HepG2 (cell line): ENCODE results near the gene IQCE. TPM values are rescaled to one million over a fixed set of nuclear protein-coding genes. Genes with fewer than 3 reads are reported as not detected.
A peak's percentile ranks its signal among the peaks of the same experiment; 100 is the strongest.

Experiments
- ATAC-seq: fragments of 200-7000 bp; cut with Tn5 transposase; 3 replicates; pipeline ENCODE4 v1.9.1; 2020; ENCODE audit warnings: mild to moderate bottlenecking, moderate library complexity
- BruUV-seq: library from RNA; stranded (reverse); fragments of 400-500 nt; replicated peaks from 2 replicates; lab custom pipeline; 2021; lab: Mats Ljungman, UMichigan
- CTCF ChIA-PET: fragments of 300-600 bp; formaldehyde crosslinking; extraction: SDS; loops from one replicate; lab custom pipeline; 2021; ENCODE audit warnings: low total read pairs, inconsistent platforms, low intra/inter-chr PET ratio; lab: Yijun Ruan, JAX
- POLR2A ChIA-PET: fragments of 350-600 bp; sonication (Branson Sonifier 250); formaldehyde crosslinking; loops from one replicate; lab custom pipeline; 2020; ENCODE audit warnings: antibody characterized with exemption, inconsistent platforms; lab: Yijun Ruan, JAX
- DNase-seq: peaks from one replicate; pipeline ENCODE4 v3.0.0-alpha.2; 2015; ENCODE audit warnings: low spot score
- FAIRE-seq: peaks from 3 replicates; lab custom pipeline; 2011; peaks lifted over from hg19 to GRCh38; lab: Jason Lieb, UNC
- H2AFZ ChIP-seq: one replicate; pipeline ENCODE4 v1.6.1; 2011; ENCODE audit warnings: low read length, inconsistent platforms
- H3K27ac ChIP-seq: fragments of 300-600 bp; 3 replicates; pipeline ENCODE4 v1.8.0; 2011; ENCODE audit warnings: mixed run types, mild to moderate bottlenecking, mixed read lengths, low read length, inconsistent platforms; ENCODE audit not compliant: insufficient read depth; ENCODE audit errors: extremely low read length
- H3K27me3 ChIP-seq, 2 experiments: fragments of 200-600 bp in 1 of 2; 2 replicates in 1 of 2; 3 replicates in 1 of 2; pipeline versions ENCODE4 v1.6.0 to v1.8.0; 2011; ENCODE audit warnings: low read length in 2 of 2, mild to moderate bottlenecking in 2 of 2, moderate library complexity in 2 of 2, inconsistent platforms in 1 of 2; ENCODE audit not compliant: insufficient read depth in 2 of 2, control insufficient read depth in 1 of 2
- H3K36me3 ChIP-seq, 2 experiments: fragments of 200-600 bp in 1 of 2; replicated peaks in 1 of 2; 2 replicates in 1 of 2; 3 replicates in 1 of 2; pipeline versions ENCODE4 v1.5.1 to v1.8.0; 2011; ENCODE audit warnings: low read length in 2 of 2, inconsistent platforms in 1 of 2; ENCODE audit not compliant: insufficient read depth in 2 of 2, control insufficient read depth in 1 of 2
- H3K4me1 ChIP-seq: 2 replicates; pipeline ENCODE4 v1.5.1; 2012; ENCODE audit warnings: low read length, inconsistent platforms; ENCODE audit not compliant: insufficient read depth
- H3K4me2 ChIP-seq: 2 replicates; pipeline ENCODE4 v1.6.0; 2011; ENCODE audit warnings: low read depth, low read length, inconsistent platforms
- H3K4me3 ChIP-seq, 3 experiments: fragments of 200-600 bp in 1 of 3; sonication (generic), shearing (Covaris generic) in 1 of 3; replicated peaks in 1 of 3; 2 replicates each; pipeline ENCODE4 v1.5.1; 2011 to 2016; ENCODE audit warnings: low read length in 3 of 3, inconsistent platforms in 2 of 3, low read depth in 2 of 3, mild to moderate bottlenecking in 2 of 3, control low read depth in 1 of 3, mixed read lengths in 1 of 3; ENCODE audit not compliant: insufficient read depth in 1 of 3
- H3K79me2 ChIP-seq: one replicate; pipeline ENCODE4 v1.6.1; 2011; ENCODE audit warnings: low read length, inconsistent platforms; ENCODE audit not compliant: insufficient read depth
- H3K9ac ChIP-seq: 2 replicates; pipeline ENCODE4 v1.6.0; 2011; ENCODE audit warnings: mild to moderate bottlenecking, low read depth, low read length, inconsistent platforms; ENCODE audit not compliant: insufficient read depth
- H3K9me3 ChIP-seq: 2 replicates; pipeline ENCODE4 v1.5.1; 2012; ENCODE audit warnings: mild to moderate bottlenecking, low read length
- H4K20me1 ChIP-seq: 2 replicates; pipeline ENCODE4 v1.6.0; 2011; ENCODE audit warnings: inconsistent platforms, mild to moderate bottlenecking, low read length, moderate library complexity; ENCODE audit not compliant: insufficient read depth
- MED1 ChIP-seq: sonication (generic); formaldehyde crosslinking; IDR thresholded peaks from 2 replicates; pipeline ENCODE4 v1.4.0; 2020; ENCODE audit warnings: missing genetic modification reagents
- MTA3 ChIP-seq: sonication (generic); formaldehyde crosslinking; IDR thresholded peaks from 2 replicates; pipeline ENCODE4 v1.4.0; 2020; ENCODE audit warnings: missing genetic modification reagents
- SRY ChIP-seq: sonication (generic); formaldehyde crosslinking; IDR thresholded peaks from 2 replicates; pipeline ENCODE4 v1.8.0; 2022; ENCODE audit warnings: mild to moderate bottlenecking, missing genetic modification reagents
- THYN1 ChIP-seq: sonication (generic); formaldehyde crosslinking; IDR thresholded peaks from 2 replicates; pipeline ENCODE4 v1.8.1; 2023; ENCODE audit warnings: low read depth, mild to moderate bottlenecking, moderate library complexity, missing genetic modification reagents, borderline replicate concordance
- ZNF3 ChIP-seq: IDR thresholded peaks from 2 replicates; pipeline ENCODE4 v1.7.0; 2017; ENCODE audit warnings: inconsistent platforms
- ZNF354B ChIP-seq: sonication (generic); formaldehyde crosslinking; IDR thresholded peaks from 2 replicates; pipeline ENCODE4 v1.8.0; 2022; ENCODE audit warnings: mild to moderate bottlenecking, missing genetic modification reagents
- WGBS: methylation state at CpG from one replicate; pipeline ENCODE4 v1.1.6; 2017; ENCODE audit warnings: low lambda C conversion rate; 5-methylcytosine and 5-hydroxymethylcytosine counted together
- in situ Hi-C: cut with HindIII; loops from 2 replicates; pipeline ENCODE4 v1.10.0; 2017; ENCODE audit warnings: low pct_unique_long_range_greater_than_20kb; ENCODE audit not compliant: extremely low pct_ligation_motif_present
- intact Hi-C: fragments of 100-400 bp; cut with micrococcal nuclease; formaldehyde crosslinking; loops from one replicate; pipeline ENCODE4 v1.10.0; 2022; ENCODE audit not compliant: unreplicated experiment
- polyA plus RNA-seq, 8 experiments: library from polyadenylated mRNA; depleted of rRNA in 3 of 8; stranded (reverse) in 7 of 8; unstranded in 1 of 8; fragments of >200 nt; fragmentation: Illumina TruSeq in 4 of 8; extraction: Trizol in 4 of 8; gene quantifications; 2 replicates each; pipeline versions ENCODE4 v1.2.1 to v1.2.3, GENCODE V29; 2011 to 2016; ENCODE audit warnings: low read depth in 4 of 8, missing spikeins in 1 of 8, mixed read lengths in 1 of 8; ENCODE audit not compliant: insufficient read depth in 1 of 8
- total RNA-seq, 5 experiments: library from RNA; depleted of rRNA; stranded (reverse); fragments of >200 nt; fragmentation: Illumina TruSeq; extraction: Trizol; gene quantifications; 2 replicates each; pipeline ENCODE4 v1.2.3, GENCODE V29; 2016; ENCODE audit warnings: low read depth in 1 of 5
- TF ChIP-seq, protein P1 (sequence below): sonication (generic); formaldehyde crosslinking; IDR thresholded peaks from 2 replicates; pipeline ENCODE4 v1.8.0; 2022; ENCODE audit warnings: mild to moderate bottlenecking, missing genetic modification reagents, borderline replicate concordance
- TF ChIP-seq, protein P2 (sequence below): sonication (generic); formaldehyde crosslinking; IDR thresholded peaks from 2 replicates; pipeline ENCODE4 v1.5.0; 2020; ENCODE audit warnings: mild to moderate bottlenecking, missing genetic modification reagents, moderate library complexity

IQCE gene
- total and polyA plus RNA-seq, 2 of the 13 experiments (the other 11 are each of a cell fraction or from before 2014, with no cell fraction given) = 1.5 to 2.5 TPM

DNA sequence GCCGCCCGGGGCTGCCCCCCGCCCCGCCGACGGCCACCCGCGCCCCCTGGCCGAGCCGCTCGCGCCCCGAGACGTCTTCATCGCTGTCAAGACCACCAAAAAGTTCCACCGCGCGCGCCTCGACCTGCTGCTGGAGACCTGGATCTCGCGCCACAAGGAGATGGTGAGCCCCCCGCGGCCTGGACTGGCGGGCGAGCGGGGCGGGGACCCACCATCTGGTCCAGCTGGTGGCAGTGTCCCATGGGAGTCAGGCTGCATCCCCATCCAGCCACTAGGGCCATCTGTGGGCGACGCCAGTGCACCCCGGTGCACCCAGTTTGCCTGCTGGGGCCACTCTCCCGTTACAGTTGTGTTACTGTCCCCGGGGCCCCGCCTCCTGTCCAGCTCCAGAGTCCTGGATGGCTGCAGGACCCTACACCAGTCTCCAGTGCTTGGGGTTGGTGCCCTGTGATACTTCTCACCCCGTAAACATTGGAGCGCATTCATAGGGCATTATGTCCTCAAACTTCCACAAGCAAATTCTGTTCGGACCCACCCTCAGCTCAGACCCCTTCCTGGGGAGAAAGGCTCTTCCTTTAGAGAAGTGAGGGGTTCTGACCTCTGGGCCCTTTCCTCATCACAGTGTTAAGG lies 38.5 kb upstream of the IQCE start (continued):
- TF ChIP-seq THYN1 (CRISPR knock-in tag) (no peak), MED1 (no peak), ZNF354B (CRISPR knock-in tag) (no peak)
- TF ChIP-seq, protein P1, sequence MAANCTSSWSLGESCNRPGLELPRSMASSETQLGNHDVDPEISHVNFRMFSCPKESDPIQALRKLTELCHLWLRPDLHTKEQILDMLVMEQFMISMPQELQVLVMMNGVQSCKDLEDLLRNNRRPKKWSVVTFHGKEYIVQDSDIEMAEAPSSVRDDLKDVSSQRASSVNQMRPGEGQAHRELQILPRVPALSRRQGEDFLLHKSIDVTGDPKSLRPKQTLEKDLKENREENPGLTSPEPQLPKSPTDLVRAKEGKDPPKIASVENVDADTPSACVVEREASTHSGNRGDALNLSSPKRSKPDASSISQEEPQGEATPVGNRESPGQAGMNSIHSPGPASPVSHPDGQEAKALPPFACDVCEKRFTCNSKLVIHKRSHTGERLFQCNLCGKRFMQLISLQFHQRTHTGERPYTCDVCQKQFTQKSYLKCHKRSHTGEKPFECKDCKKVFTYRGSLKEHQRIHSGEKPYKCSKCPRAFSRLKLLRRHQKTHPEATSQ = no peak
- TF ChIP-seq, protein P2, sequence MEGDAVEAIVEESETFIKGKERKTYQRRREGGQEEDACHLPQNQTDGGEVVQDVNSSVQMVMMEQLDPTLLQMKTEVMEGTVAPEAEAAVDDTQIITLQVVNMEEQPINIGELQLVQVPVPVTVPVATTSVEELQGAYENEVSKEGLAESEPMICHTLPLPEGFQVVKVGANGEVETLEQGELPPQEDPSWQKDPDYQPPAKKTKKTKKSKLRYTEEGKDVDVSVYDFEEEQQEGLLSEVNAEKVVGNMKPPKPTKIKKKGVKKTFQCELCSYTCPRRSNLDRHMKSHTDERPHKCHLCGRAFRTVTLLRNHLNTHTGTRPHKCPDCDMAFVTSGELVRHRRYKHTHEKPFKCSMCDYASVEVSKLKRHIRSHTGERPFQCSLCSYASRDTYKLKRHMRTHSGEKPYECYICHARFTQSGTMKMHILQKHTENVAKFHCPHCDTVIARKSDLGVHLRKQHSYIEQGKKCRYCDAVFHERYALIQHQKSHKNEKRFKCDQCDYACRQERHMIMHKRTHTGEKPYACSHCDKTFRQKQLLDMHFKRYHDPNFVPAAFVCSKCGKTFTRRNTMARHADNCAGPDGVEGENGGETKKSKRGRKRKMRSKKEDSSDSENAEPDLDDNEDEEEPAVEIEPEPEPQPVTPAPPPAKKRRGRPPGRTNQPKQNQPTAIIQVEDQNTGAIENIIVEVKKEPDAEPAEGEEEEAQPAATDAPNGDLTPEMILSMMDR (CRISPR knock-in tag) = 0 out of 2 replicates have a peak, but pooled peaks have one; percentile 13

DNA sequence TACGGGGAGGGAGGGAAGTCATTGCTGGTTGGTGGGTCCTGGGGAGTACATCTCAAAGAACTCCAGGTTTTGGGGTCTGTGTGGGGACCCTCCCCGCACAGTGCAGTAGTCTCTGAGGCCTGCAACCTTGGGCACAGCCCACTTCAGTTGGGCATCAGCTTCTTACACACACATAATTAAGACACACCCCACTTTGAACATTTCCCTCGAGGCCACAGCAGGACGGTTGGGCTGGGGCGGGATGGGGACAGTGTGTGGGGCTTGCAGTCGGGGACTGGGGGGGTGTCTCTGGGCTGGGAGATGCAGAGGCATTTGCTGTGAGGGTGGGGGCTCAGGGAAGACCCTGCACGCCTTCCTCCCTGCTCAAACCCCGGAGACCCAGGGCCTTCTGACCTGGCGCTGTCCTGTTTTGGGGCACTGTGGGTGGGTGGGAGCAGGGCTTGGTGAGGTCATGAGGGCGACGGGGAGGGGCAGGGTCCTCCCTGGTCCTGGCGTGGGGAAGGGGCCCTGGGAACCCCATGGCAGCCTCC lies 38.0 kb upstream of the IQCE start:
- in situ Hi-C loops = no loop called here
- Histone ChIP-seq H3K36me3 (no peaks in the 10 kb centered on the region), H2AFZ (no peak overlapping the region), H3K27me3 (peaks cover 4 to 66% of the 10 kb centered on the region in 2 experiments), H3K9me3 (no peaks in the 10 kb centered on the region), H3K4me1 (peaks cover 70% of the 10 kb centered on the region), H4K20me1 (no peaks in the 10 kb centered on the region), H3K9ac (no peak overlapping the region), H3K4me2 (peak overlapping the region; percentile 66), H3K27ac (no peak overlapping the region), H3K4me3 (peak overlapping the region in 2 of 3 experiments; percentile 54 to 66; a peak in 3 of 6 replicates), H3K79me2 (no peaks in the 10 kb centered on the region)
- ATAC-seq (no peak), DNase-seq (no peak), FAIRE-seq (no peak)
- no TSS peak for BruUV-seq
- CTCF ChIA-PET = no interaction called here
- TF ChIP-seq MTA3 (CRISPR knock-in tag) (no peak), SRY (CRISPR knock-in tag) (no peak), ZNF3 (CRISPR knock-in tag) (no peak)
- intact Hi-C loops = loop anchor here (5.0 kb wide), 1 partner anchor 44 kb away; the partner anchor contains the start of gene GRIFIN
- WGBS = 15% methylated on average over 4 of the region's 12 CpGs
- POLR2A ChIA-PET = no interaction called here
